ENCODE results near the gene BRAT1. TPM values are rescaled to one million over a fixed set of nuclear protein-coding genes. Genes with fewer than 3 reads are reported as not detected.

Gene BRAT1
- total and polyA plus RNA-seq, 2 experiments from 2014 or later = 32.5 to 76.8 TPM

- no peaks in the 10 kb centered on the region for H3K27me3 ChIP-seq (ENCODE audit: insufficient read depth)
- no peak overlapping the region for H3K4me3 ChIP-seq
- no peak overlapping the region for H3K4me3 Mint-ChIP-seq
- H3K4me1 Mint-ChIP-seq = peaks cover 26% of the 10 kb centered on the region
- H3K79me2 ChIP-seq (replicated peaks; ENCODE audit: insufficient read depth) = no peaks in the 10 kb centered on the region
- no peaks in the 10 kb centered on the region for H3K9me2 ChIP-seq (ENCODE audit: insufficient read depth)
- H3F3A ChIP-seq (replicated peaks; ENCODE audit: low read depth) = 0 out of 2 replicates have a peak, but pooled peaks cover 3% of the 10 kb centered on the region
- H2AFZ ChIP-seq = no peak overlapping the region
- no peak overlapping the region for H3K4me2 ChIP-seq
- no peaks in the 10 kb centered on the region for H4K20me1 ChIP-seq (replicated peaks; ENCODE audit: insufficient read depth)
- no peak for DNase-seq (ENCODE audit: low spot score)
- H3K9me3 Mint-ChIP-seq = no peaks in the 10 kb centered on the region
- no peaks in the 10 kb centered on the region; the same call in 2 of the 3 replicates for H3K36me3 Mint-ChIP-seq (ENCODE audit: low read depth)
- no peaks in the 10 kb centered on the region for H3K36me3 ChIP-seq (ENCODE audit: insufficient read depth)
- peaks cover 13% of the 10 kb centered on the region for H3K27me3 Mint-ChIP-seq (ENCODE audit: insufficient read depth, low read depth, poor library complexity)
- no peak overlapping the region for H3K27ac Mint-ChIP-seq
- no peak overlapping the region for H3K27ac ChIP-seq (ENCODE audit: low read depth)
- H3K4me1 ChIP-seq (ENCODE audit: insufficient read depth) = peaks cover 13% of the 10 kb centered on the region; the same call in 1 of the 2 replicates
- TF ChIP-seq, protein P1, sequence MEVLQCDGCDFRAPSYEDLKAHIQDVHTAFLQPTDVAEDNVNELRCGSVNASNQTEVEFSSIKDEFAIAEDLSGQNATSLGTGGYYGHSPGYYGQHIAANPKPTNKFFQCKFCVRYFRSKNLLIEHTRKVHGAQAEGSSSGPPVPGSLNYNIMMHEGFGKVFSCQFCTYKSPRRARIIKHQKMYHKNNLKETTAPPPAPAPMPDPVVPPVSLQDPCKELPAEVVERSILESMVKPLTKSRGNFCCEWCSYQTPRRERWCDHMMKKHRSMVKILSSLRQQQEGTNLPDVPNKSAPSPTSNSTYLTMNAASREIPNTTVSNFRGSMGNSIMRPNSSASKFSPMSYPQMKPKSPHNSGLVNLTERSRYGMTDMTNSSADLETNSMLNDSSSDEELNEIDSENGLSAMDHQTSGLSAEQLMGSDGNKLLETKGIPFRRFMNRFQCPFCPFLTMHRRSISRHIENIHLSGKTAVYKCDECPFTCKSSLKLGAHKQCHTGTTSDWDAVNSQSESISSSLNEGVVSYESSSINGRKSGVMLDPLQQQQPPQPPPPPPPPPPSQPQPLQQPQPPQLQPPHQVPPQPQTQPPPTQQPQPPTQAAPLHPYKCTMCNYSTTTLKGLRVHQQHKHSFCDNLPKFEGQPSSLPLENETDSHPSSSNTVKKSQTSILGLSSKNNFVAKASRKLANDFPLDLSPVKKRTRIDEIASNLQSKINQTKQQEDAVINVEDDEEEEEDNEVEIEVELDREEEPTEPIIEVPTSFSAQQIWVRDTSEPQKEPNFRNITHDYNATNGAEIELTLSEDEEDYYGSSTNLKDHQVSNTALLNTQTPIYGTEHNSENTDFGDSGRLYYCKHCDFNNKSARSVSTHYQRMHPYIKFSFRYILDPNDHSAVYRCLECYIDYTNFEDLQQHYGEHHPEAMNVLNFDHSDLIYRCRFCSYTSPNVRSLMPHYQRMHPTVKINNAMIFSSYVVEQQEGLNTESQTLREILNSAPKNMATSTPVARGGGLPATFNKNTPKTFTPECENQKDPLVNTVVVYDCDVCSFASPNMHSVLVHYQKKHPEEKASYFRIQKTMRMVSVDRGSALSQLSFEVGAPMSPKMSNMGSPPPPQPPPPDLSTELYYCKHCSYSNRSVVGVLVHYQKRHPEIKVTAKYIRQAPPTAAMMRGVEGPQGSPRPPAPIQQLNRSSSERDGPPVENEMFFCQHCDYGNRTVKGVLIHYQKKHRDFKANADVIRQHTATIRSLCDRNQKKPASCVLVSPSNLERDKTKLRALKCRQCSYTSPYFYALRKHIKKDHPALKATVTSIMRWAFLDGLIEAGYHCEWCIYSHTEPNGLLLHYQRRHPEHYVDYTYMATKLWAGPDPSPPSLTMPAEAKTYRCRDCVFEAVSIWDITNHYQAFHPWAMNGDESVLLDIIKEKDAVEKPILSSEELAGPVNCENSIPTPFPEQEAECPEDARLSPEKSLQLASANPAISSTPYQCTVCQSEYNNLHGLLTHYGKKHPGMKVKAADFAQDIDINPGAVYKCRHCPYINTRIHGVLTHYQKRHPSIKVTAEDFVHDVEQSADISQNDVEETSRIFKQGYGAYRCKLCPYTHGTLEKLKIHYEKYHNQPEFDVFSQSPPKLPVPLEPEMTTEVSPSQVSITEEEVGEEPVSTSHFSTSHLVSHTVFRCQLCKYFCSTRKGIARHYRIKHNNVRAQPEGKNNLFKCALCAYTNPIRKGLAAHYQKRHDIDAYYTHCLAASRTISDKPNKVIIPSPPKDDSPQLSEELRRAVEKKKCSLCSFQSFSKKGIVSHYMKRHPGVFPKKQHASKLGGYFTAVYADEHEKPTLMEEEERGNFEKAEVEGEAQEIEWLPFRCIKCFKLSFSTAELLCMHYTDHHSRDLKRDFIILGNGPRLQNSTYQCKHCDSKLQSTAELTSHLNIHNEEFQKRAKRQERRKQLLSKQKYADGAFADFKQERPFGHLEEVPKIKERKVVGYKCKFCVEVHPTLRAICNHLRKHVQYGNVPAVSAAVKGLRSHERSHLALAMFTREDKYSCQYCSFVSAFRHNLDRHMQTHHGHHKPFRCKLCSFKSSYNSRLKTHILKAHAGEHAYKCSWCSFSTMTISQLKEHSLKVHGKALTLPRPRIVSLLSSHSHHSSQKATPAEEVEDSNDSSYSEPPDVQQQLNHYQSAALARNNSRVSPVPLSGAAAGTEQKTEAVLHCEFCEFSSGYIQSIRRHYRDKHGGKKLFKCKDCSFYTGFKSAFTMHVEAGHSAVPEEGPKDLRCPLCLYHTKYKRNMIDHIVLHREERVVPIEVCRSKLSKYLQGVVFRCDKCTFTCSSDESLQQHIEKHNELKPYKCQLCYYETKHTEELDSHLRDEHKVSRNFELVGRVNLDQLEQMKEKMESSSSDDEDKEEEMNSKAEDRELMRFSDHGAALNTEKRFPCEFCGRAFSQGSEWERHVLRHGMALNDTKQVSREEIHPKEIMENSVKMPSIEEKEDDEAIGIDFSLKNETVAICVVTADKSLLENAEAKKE (CRISPR knock-in tag; IDR thresholded peaks at IDR 0.05) = no peak
- TF ChIP-seq ZNF114 (CRISPR knock-in tag; IDR thresholded peaks at IDR 0.05) = no peak
- no peak for TF ChIP-seq JUNB (IDR thresholded peaks at IDR 0.05; ENCODE audit: unreplicated experiment)
- no peak for TF ChIP-seq CREB1 (CRISPR knock-in tag; IDR thresholded peaks at IDR 0.05; ENCODE audit: low read depth)
- TF ChIP-seq EZH2 (IDR thresholded peaks at IDR 0.05; ENCODE audit: low read depth, unreplicated experiment) = no peak
- no peak for TF ChIP-seq POLR2AphosphoS5 (IDR thresholded peaks at IDR 0.05; ENCODE audit: low read depth)
- TF ChIP-seq, protein P2, sequence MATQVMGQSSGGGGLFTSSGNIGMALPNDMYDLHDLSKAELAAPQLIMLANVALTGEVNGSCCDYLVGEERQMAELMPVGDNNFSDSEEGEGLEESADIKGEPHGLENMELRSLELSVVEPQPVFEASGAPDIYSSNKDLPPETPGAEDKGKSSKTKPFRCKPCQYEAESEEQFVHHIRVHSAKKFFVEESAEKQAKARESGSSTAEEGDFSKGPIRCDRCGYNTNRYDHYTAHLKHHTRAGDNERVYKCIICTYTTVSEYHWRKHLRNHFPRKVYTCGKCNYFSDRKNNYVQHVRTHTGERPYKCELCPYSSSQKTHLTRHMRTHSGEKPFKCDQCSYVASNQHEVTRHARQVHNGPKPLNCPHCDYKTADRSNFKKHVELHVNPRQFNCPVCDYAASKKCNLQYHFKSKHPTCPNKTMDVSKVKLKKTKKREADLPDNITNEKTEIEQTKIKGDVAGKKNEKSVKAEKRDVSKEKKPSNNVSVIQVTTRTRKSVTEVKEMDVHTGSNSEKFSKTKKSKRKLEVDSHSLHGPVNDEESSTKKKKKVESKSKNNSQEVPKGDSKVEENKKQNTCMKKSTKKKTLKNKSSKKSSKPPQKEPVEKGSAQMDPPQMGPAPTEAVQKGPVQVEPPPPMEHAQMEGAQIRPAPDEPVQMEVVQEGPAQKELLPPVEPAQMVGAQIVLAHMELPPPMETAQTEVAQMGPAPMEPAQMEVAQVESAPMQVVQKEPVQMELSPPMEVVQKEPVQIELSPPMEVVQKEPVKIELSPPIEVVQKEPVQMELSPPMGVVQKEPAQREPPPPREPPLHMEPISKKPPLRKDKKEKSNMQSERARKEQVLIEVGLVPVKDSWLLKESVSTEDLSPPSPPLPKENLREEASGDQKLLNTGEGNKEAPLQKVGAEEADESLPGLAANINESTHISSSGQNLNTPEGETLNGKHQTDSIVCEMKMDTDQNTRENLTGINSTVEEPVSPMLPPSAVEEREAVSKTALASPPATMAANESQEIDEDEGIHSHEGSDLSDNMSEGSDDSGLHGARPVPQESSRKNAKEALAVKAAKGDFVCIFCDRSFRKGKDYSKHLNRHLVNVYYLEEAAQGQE (IDR thresholded peaks at IDR 0.05; ENCODE audit: unreplicated experiment) = no peak
- TF ChIP-seq, protein P3, sequence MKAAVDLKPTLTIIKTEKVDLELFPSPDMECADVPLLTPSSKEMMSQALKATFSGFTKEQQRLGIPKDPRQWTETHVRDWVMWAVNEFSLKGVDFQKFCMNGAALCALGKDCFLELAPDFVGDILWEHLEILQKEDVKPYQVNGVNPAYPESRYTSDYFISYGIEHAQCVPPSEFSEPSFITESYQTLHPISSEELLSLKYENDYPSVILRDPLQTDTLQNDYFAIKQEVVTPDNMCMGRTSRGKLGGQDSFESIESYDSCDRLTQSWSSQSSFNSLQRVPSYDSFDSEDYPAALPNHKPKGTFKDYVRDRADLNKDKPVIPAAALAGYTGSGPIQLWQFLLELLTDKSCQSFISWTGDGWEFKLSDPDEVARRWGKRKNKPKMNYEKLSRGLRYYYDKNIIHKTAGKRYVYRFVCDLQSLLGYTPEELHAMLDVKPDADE (IDR thresholded peaks at IDR 0.05) = no peak
- TF ChIP-seq NANOG (IDR thresholded peaks at IDR 0.05; ENCODE audit: borderline replicate concordance) = no peak
- TF ChIP-seq ZNF331 (CRISPR knock-in tag; IDR thresholded peaks at IDR 0.05; ENCODE audit: low read depth) = no peak
- no peak for TF ChIP-seq STAT1 (IDR thresholded peaks at IDR 0.05; ENCODE audit: unreplicated experiment)
- TF ChIP-seq EZH2phosphoT487 (IDR thresholded peaks at IDR 0.05; ENCODE audit: unreplicated experiment) = no peak
- TF ChIP-seq, protein P4, sequence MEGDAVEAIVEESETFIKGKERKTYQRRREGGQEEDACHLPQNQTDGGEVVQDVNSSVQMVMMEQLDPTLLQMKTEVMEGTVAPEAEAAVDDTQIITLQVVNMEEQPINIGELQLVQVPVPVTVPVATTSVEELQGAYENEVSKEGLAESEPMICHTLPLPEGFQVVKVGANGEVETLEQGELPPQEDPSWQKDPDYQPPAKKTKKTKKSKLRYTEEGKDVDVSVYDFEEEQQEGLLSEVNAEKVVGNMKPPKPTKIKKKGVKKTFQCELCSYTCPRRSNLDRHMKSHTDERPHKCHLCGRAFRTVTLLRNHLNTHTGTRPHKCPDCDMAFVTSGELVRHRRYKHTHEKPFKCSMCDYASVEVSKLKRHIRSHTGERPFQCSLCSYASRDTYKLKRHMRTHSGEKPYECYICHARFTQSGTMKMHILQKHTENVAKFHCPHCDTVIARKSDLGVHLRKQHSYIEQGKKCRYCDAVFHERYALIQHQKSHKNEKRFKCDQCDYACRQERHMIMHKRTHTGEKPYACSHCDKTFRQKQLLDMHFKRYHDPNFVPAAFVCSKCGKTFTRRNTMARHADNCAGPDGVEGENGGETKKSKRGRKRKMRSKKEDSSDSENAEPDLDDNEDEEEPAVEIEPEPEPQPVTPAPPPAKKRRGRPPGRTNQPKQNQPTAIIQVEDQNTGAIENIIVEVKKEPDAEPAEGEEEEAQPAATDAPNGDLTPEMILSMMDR (conservative IDR thresholded peaks at IDR 0.05; ENCODE audit: low read depth in 2 of 2) = no peak
- ATAC-seq = no peak
These were observed 52.7 kb downstream of the BRAT1 start for GRCh38 chr7:2502647-2502966.
